B cell (primary cell): ENCODE data around the gene CD244. TPM values are rescaled to one million over a fixed set of nuclear protein-coding genes. Genes with fewer than 3 reads are reported as not detected.

Experiments used
- ATAC-seq: fragments of 200-7000 bp; cut with Tn5 transposase; one replicate; pipeline ENCODE4 v1.10.0; 2021; ENCODE audit warnings: low read depth, mild to moderate bottlenecking, moderate number of reproducible peaks, moderate library complexity
- CTCF ChIA-PET: fragments of 350-600 bp; sonication (Branson Sonifier 250); formaldehyde crosslinking; loops from one replicate; lab custom pipeline; 2021; ENCODE audit warnings: antibody characterized with exemption, inconsistent platforms; lab: Charles Lee
- POLR2A ChIA-PET: fragments of 350-600 bp; sonication (Branson Sonifier 250); formaldehyde crosslinking; loops from one replicate; lab custom pipeline; 2021; ENCODE audit warnings: antibody characterized with exemption; lab: Charles Lee
- DNase-seq: peaks from one replicate; pipeline ENCODE4 v3.0.0; 2013
- H2AFZ ChIP-seq: 2 replicates; pipeline ENCODE4 v1.6.1; 2012; ENCODE audit warnings: mild to moderate bottlenecking, low read depth, low read length; ENCODE audit not compliant: insufficient read depth, poor library complexity, severe bottlenecking
- H3K27ac ChIP-seq, 2 donors: 1 replicate in 1 of 2; 2 replicates in 1 of 2; pipeline ENCODE4 v1.5.1; 2012 to 2013; ENCODE audit warnings: low read length in 2 of 2, mild to moderate bottlenecking in 2 of 2, moderate library complexity in 1 of 2
- H3K27me3 ChIP-seq, 4 experiments: fragments of 200-600 bp in 1 of 4; sonication (generic) in 1 of 4; replicated peaks in 1 of 4; 1 replicate in 2 of 4; 2 replicates in 2 of 4; pipeline versions ENCODE4 v1.6.1 to v1.7.0; 2013 to 2016; ENCODE audit warnings: low read length in 3 of 4, mild to moderate bottlenecking in 2 of 4, mixed read lengths in 1 of 4, moderate library complexity in 1 of 4; ENCODE audit not compliant: insufficient read depth in 4 of 4, control insufficient read depth in 3 of 4; ENCODE audit errors: control extremely low read depth in 1 of 4
- H3K36me3 ChIP-seq, 2 experiments: replicated peaks in 1 of 2; 1 replicate in 1 of 2; 2 replicates in 1 of 2; pipeline versions ENCODE4 v1.6.1 to v1.7.1; 2013; ENCODE audit warnings: low read length in 1 of 2; ENCODE audit not compliant: insufficient read depth in 2 of 2, control insufficient read depth in 1 of 2; ENCODE audit errors: control extremely low read depth in 1 of 2, extremely low read depth in 1 of 2
- H3K4me1 ChIP-seq, 2 donors: fragments of 200-600 bp in 1 of 2; sonication (generic) in 1 of 2; 1 replicate in 1 of 2; 2 replicates in 1 of 2; pipeline versions ENCODE4 v1.5.1 to v1.6.1; 2013 to 2017; ENCODE audit warnings: low read length in 2 of 2; ENCODE audit not compliant: control insufficient read depth in 2 of 2, insufficient read depth in 2 of 2
- H3K4me2 ChIP-seq: replicated peaks from 2 replicates; pipeline ENCODE3; 2012; ENCODE audit warnings: mild to moderate bottlenecking, low read depth, low read length; ENCODE audit not compliant: poor library complexity, severe bottlenecking
- H3K4me3 ChIP-seq, 5 experiments: fragments of 200-600 bp in 1 of 5; sonication (generic) in 1 of 5; 1 replicate in 3 of 5; 2 replicates in 2 of 5; pipeline versions ENCODE4 v1.5.1 to v1.7.0; 2011 to 2016; ENCODE audit warnings: low read length in 4 of 5, mild to moderate bottlenecking in 4 of 5, low read depth in 2 of 5, control low read depth in 1 of 5, moderate library complexity in 1 of 5; ENCODE audit not compliant: insufficient read depth in 1 of 5; ENCODE audit errors: control extremely low read depth in 1 of 5, extremely low read depth in 1 of 5
- H3K79me2 ChIP-seq: fragments of 200-600 bp; sonication (generic); one replicate; pipeline ENCODE4 v1.6.0; 2016; ENCODE audit warnings: low read length; ENCODE audit not compliant: control insufficient read depth, insufficient read depth
- H3K9ac ChIP-seq: fragments of 200-600 bp; sonication (generic); 2 replicates; pipeline ENCODE4 v1.6.1; 2017; ENCODE audit warnings: mild to moderate bottlenecking, low read length, moderate library complexity
- H3K9me3 ChIP-seq, 3 donors: one replicate each; pipeline versions ENCODE4 v1.6.1 to v1.7.1; 2013; ENCODE audit warnings: low read length in 2 of 3; ENCODE audit not compliant: control insufficient read depth in 2 of 3, insufficient read depth in 1 of 3; ENCODE audit errors: control extremely low read depth in 1 of 3
- H4K20me1 ChIP-seq: 2 replicates; pipeline ENCODE4 v1.6.0; 2012; ENCODE audit warnings: mild to moderate bottlenecking, low read length; ENCODE audit not compliant: insufficient read depth, control insufficient read depth, poor library complexity, severe bottlenecking
- H3K27ac Mint-ChIP-seq: one replicate; pipeline ENCODE4 v1.8.0; 2021; ENCODE audit warnings: mixed read lengths
- H3K27me3 Mint-ChIP-seq: one replicate; pipeline ENCODE4 v1.8.0; 2021; ENCODE audit warnings: mixed read lengths
- H3K4me1 Mint-ChIP-seq: one replicate; pipeline ENCODE4 v1.8.0; 2021; ENCODE audit warnings: mixed read lengths
- H3K4me3 Mint-ChIP-seq: one replicate; pipeline ENCODE4 v1.8.0; 2021; ENCODE audit warnings: mixed read lengths
- H3K9me3 Mint-ChIP-seq: one replicate; pipeline ENCODE4 v1.8.0; 2022; ENCODE audit warnings: mixed read lengths; ENCODE audit not compliant: insufficient read depth
- CTCF ChIP-seq: fragments of 200-600 bp; IDR thresholded peaks from one replicate; pipeline ENCODE4 v1.8.0; 2022; ENCODE audit warnings: antibody characterized with exemption, mild to moderate bottlenecking
- EZH2 ChIP-seq: IDR thresholded peaks from 2 replicates; pipeline ENCODE4 v1.6.1; 2012; ENCODE audit warnings: borderline replicate concordance, low read depth, mild to moderate bottlenecking, moderate library complexity, low read length; ENCODE audit not compliant: insufficient read depth, poor library complexity, severe bottlenecking
- WGBS: methylation state at CpG from one replicate; pipeline ENCODE4 v1.1.5; 2013; ENCODE audit warnings: missing lambda C conversion rate; ENCODE audit not compliant: insufficient coverage; 5-methylcytosine and 5-hydroxymethylcytosine counted together
- intact Hi-C: fragments of 100-400 bp; cut with micrococcal nuclease; formaldehyde crosslinking; loops from one replicate; pipeline ENCODE4 v1.10.0; 2022
- polyA plus RNA-seq: library from polyadenylated mRNA; depleted of rRNA; stranded (reverse); fragments of >200 nt; gene quantifications from 2 replicates; pipeline ENCODE4 v1.2.3, GENCODE V29; 2012
- total RNA-seq, 2 donors: library from RNA; stranded (reverse); fragments of 120-200 nt in 1 of 2; gene quantifications; 1 replicate in 1 of 2; 2 replicates in 1 of 2; pipeline versions ENCODE4 v1.2.3 to v1.2.4, GENCODE V29; 2013 to 2022

The CD244 gene
- total and polyA plus RNA-seq, 2 donors (not counting 1 experiment from before 2014, with no cell fraction given) = 0.31 TPM; not detected in 1

GRCh38 chr1:160884579-160884978, 21.9 kb upstream of the CD244 start:
- H3K27ac Mint-ChIP-seq = no peak overlapping the region
- POLR2A ChIA-PET = no interaction called here
- no peak for ATAC-seq

More at GRCh38 chr1:160884579-160884978, 21.9 kb upstream of the CD244 start:
- CTCF ChIA-PET = interaction anchor here (0.5 to 1.7 kb wide), 2 partner anchors 69 to 503 kb away, joined by 3 to 5 read pairs; no protein-coding TSS in a partner anchor
- H3K4me1 Mint-ChIP-seq = no peaks in the 10 kb centered on the region
- Histone ChIP-seq H3K4me1 (no peaks in the 10 kb centered on the region), H3K79me2 (no peaks in the 10 kb centered on the region), H3K4me3 (no peak overlapping the region), H3K9ac (no peak overlapping the region), H4K20me1 (no peaks in the 10 kb centered on the region), H2AFZ (no peak overlapping the region), H3K4me2 (no peak overlapping the region), H3K9me3 (no peaks in the 10 kb centered on the region), H3K36me3 (no peaks in the 10 kb centered on the region), H3K27ac (no peak overlapping the region), H3K27me3 (no peaks in the 10 kb centered on the region)
- peak; percentile 21 for TF ChIP-seq CTCF
- TF ChIP-seq EZH2 = no peak
- WGBS = 65% methylated on average over 4 of the region's 6 CpGs
- intact Hi-C loops = loop anchor here (10.0 kb wide), 1 partner anchor 50 kb away; no protein-coding TSS in a partner anchor
- no peak overlapping the region for H3K4me3 Mint-ChIP-seq
- no peaks in the 10 kb centered on the region for H3K9me3 Mint-ChIP-seq
- peaks cover 7% of the 10 kb centered on the region for H3K27me3 Mint-ChIP-seq
- no peak for DNase-seq
